GM19395 (cell line): ENCODE results near the gene AP2B1.
"Not testable (repeated sequence)": the region's sequence is repeated elsewhere in the genome, so short reads cannot be mapped to it uniquely, and the experiment has no call there.

Source experiments
- ATAC-seq: cut with Tn5 transposase; IDR thresholded peaks from one replicate; pipeline ENCODE4 v1.9.1; 2021; ENCODE audit warnings: mild to moderate bottlenecking, moderate library complexity; ENCODE audit not compliant: unreplicated experiment

Gene AP2B1

DNA sequence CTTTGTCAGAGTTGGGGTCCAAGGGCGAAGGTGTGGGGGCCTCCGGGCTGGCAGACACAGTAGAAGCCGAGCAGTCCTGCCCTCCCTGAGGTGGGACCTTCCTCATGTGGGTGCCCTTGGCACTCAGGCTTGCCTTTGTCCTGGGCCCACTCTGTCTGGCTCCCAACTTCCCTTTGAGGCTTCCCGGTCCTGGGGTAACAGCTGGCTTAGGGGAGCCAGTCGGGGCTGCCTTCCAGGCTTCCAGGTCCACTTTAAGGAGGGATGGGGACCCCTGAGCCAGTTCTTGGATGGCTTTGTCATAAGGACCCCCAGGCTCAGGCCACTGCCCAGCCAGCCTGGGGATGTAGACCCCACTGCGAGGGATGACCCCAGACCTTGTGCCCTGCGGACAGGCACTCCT lies 158.1 kb downstream of the AP2B1 start:
- ATAC-seq = no peak

DNA sequence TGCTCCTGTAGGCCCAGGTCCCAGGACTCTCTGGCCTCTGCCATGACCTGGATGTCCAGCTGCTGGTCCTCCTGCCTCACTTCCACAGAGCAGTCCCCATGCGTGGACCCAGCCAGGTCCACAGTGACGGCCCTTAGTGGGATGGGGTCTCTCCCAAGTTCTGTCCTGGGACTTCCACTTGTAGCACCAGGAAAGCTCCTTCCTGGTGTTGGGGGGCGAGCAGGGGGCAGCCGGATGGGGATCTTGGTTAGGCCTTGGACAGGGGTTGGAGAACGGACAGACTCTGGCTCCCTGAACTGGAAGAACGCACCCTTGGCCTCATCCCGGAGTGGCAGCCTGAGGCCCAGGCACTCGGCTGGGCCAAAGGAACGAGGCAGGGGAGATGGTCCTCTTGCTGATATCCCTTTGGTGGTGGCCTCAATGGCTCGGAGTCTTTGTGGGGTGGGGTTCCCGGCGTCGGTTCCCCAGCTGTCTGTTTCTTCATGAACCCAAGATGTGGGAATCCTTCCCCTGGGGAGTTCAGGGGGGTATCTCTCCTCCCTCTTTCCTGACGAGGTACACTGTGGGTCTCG lies 158.7 kb downstream of the AP2B1 start:
- no peak for ATAC-seq

DNA sequence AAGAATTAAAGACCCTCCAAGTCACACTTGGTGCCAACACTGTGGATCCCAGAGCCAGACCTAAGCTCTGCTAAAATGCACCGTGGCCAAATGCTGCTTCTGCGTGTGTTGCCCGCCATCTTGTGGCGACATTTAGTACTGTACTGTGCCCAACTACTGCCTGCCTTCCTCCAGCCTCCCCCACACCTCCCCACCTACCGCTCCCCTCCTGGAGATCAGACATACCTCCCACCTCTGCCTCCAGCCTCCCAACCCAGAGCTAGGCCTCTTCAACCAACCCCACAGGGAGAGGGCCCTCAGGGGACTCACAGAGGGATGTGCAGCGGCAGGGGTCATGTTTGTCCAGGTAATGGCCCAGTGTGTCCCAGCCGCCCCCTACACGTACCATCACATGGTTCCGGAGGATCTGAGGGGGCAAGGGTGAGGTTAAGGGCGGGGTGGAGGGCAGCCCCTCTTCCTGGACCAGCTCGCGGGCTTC lies 160.5 kb downstream of the AP2B1 start:
- ATAC-seq = no peak

DNA sequence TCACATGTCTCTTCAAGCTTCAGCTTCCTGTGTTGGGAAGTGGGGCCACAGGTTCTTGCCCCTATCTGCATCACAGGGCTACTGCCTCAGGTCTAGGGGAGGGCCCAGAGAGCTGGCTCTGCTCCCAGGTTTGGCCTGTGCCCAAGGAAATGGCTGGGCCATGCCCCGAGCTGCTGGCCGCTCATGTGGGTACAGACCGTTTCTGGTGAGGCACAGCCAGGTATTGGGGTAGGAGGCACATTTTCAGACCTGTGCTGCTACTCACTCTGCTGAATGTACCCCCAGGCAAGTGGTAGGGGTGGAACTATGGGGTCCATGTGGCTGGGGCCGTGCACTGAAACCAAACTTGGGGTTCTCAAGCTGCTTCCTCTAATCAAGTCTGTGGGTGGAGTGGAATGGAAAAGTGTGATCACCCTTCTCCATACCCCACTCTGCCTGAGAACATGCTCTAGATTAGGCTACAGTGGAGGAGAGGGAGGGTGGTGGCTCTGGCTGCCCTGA lies 161.3 kb downstream of the AP2B1 start:
- ATAC-seq = no peak

DNA sequence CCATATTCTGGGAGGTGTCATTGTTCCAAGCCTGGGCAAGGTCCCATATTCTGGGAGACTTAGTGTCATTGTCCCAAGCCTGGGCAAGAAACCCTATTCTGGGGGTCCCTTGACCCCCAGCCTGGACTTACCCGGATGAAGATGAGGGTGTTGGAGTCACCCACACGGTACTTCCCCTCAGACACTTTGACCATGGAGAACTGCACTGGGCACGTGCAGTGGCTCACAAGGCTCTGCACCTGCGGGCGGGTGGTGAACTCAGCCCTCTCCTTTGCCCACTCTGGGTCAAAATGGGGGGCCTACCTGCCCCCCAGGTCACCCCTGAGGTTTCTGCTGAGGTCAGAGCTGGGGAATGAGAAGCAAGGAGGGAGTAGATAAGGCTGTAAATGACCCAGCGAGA lies 161.9 kb downstream of the AP2B1 start:
- ATAC-seq = no peak

DNA sequence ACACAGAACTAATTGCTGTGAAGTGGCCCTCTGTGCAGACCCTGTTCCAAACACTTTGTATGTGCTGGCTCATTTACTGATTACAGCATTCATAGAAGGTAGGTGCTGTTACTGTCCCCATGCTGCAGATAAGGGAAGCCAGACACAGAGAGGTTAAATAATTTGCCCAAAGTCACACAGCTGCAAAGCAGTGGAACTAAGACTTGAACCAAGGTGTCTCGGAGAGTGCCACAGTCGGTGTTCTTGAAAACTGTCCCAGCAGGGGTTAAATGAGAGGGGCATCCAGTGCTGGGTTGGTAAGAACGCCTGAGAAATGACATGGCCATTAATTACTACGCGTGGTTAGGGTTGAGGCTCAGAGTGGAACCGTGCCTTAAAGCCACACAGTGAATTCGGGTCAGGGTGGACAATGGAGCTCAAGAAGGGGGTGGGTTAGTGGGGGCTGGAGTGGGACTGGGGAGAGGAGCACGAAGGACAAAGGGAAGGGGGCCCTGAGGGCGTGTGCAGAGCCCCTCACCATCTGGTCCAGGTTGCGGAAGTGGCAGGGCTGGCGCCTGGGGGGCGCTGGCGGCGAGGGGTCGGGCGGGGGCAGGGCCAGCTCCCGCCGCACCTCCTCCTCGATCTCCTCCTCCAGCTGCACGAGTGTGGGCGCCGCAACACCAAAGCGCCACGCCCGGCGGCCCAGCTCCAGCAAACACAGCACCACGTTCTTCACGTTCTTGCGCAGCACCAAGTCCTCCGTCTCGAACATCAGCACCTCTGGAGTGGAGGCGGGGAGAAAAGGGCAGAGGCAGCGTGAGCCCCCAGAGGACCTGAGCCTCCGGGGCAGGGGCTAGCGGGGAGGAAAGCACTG lies 162.7 kb downstream of the AP2B1 start:
- ATAC-seq = no peak

DNA sequence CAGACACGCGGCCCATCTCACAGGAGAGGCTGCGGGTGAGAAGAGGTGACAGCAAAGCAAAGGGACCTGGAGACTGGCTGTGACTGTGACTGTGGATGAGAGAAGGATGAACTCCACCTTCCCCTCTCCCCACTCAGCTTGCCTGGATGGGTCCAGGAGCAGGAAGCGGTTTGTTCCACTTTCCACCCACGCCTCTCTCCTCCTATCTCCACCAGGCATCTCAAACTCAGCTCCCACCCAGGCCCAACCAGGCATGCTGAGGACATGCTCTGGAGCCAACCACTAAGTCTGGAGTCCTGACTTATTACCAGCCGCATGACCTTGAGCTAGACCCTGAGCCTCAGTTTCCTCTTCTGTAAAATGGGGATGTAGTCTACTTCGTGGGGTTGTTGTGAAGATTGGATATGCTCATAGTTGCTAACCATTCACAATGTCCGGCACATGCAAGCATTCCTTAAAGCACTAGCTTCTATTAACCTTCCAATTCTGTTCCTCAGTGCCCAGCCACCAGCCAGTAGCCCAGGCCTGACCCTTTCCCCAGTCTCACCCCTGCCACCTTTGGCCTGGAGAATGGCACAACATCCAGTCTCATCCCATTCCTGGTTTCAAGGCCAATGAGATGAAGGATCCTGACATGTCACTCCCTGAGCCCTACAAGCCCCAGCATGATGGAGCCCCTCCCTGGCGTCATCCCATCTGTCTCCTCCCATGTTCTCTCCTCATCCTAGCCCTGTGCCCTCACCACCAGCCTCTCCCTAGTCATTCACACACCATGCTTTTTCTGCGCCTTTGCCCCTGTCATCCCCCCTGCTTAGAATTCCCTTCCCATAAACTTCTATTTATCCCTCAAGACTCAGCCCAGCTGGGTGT lies 163.6 kb downstream of the AP2B1 start:
- no peak for ATAC-seq

DNA sequence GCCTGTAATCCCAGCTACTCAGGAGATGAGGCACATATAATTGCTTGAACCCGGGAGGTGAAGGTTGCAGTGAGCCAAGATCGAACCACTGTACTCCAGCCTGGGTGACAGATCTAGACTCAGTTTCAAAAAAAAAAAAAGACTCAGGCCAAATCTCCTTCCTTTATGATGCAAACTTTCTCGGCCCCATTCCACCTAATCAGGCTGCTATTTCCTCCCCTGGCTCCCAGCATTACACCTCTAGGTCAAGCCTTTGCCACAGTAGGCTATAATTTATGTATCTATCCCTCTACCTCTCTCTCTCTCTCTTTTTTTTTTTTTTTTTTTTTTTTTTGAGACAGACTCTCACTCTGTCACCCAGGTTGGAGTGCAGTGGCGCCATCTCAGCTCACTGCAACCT lies 164.4 kb downstream of the AP2B1 start:
- ATAC-seq = not testable (repeated sequence)

DNA sequence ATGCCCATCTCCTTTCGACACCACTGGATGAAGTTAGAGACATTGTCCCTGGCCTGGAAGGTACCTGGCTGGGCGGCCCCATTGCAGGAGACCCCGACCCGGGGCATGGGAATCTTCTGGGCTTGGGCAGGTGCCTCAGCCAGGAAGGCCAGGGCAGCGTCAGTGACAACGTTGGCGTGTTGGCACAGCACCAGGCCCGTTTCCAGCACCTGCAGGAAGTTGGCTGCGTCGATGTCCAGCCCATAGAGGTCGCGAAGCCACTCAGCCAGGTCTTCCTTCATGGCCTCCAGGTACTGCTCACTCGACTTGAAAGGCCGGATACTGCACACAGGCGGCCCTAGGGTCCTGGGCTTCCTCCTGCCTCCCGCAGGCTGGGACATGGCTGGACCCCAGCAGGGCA lies 165.3 kb downstream of the AP2B1 start:
- ATAC-seq = no peak

DNA sequence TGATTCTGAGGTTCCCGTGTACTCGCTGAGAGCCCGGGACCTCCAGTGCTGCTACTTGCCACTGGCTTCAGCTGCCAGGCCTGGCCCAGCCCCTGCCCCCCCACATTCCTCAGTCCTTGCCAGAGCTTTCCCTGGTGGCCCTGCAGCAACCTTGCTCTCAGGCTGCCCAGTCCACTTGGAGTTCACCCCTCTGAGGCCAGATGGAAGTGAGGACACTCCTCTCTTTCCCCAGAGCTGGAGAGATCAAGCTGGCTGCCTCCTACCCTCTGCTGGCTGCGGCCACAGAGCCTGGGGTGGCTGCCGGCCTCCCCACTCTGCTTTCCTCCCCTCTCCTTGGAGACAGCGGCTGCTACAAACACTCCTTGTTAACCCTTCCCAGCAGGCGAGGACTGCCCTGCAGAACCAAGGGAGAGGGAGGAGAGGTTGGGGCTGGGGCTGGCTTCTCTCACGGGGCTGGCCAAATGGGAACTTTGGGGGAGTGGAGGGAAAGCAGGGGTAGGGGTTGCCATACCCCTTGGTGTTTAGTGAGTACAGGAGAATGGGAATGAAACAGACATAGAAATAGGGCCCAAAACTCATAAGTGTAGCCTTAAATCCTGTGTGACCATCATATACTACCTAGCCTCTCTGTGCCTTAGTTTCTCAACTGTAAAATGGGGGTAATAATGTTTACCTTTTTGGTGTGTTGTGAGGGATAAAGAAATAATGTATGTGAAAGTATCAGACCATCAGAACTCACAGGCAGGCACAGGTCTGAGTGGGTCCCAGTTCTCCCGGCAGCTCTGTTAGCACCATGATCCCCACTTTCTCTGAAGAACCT lies 166.0 kb downstream of the AP2B1 start, which contains the start of gene GAS2L2:
TSS of gene GAS2L2 (minus strand) at position 295 of the 820 bp plus-strand sequence. CDS start 389 bp downstream, outside the sequence.
- ATAC-seq = no peak

DNA sequence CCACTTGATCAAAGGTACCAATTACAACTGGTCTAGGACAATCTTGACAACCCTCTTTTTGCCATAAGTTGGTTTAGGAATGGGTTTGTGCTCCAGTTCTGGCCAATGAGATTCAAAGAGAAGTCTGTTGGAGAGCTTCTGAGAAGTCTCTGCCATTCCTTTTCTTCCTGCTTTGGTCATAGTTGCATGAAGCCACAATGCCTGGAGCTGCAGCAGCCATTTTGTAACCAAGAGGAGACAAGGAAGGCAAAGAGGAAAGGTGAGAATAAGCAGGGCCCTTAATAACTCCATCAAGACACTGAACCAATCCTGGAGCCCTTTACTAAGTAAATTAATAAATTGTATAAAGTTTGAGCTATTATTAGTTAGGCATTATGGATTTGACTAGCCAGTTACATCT lies 170.1 kb downstream of the AP2B1 start:
- no peak for ATAC-seq

DNA sequence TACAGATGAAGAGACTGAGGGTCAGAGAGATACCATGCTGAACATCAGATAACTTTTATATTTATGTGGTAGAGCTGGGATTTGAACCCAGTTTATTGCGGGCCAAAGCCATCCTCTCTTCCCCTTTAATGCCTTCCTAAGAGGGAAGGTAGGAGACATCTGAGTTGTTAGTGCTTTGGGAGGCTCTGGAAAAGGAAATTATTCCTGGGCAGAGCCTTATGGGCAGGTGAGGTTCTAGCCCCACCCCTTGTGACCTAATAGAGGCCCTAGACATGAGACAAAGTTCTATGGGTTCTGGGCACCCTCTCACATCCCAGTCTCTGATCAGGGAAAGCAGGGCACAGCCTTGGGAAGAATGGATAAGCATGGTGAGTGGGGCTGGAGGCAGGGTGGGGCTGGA lies 173.5 kb downstream of the AP2B1 start, which contains the start of gene C17orf50:
TSS of gene C17orf50 (plus strand) at position 301 of the 400 bp plus-strand sequence. CDS start at position 356, 55 bp downstream.
- no peak for ATAC-seq

DNA sequence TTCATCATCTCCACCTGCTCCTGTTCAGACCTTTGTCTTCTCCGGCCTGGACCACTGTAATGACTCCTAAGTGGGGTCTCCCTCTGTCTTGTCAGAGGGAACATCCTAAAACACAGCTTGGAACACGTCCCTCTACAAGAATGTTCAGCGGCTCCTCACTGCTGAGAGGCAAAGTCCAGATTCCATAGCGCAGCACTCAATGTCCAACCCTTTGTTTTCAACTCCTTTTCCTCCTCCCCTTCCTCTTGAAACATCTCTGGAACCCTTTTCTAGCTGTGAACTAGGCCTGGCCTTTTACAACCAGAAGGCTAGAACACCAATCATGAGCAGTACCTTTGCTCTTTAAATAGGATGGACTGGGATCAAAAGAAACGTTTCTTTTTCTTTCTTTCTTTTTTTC lies 174.5 kb downstream of the AP2B1 start:
- no peak for ATAC-seq

DNA sequence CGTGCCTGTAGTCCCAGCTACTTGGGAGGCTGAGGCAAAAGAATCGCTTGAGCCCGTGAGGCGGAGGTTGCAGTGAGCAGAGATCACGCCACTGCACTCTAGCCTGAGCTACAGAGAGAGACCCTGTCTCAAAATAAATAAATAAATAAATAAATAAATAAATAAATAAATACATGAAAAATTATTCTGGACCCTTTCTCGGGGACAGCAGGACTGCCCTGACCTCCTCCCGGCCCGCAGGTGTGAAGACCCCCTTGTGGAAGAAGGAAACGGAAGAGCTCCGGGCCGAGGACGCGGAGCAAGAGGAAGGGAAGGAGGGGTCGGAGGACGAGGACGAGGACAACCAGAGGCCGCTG lies 176.6 kb downstream of the AP2B1 start:
- ATAC-seq = no peak

DNA sequence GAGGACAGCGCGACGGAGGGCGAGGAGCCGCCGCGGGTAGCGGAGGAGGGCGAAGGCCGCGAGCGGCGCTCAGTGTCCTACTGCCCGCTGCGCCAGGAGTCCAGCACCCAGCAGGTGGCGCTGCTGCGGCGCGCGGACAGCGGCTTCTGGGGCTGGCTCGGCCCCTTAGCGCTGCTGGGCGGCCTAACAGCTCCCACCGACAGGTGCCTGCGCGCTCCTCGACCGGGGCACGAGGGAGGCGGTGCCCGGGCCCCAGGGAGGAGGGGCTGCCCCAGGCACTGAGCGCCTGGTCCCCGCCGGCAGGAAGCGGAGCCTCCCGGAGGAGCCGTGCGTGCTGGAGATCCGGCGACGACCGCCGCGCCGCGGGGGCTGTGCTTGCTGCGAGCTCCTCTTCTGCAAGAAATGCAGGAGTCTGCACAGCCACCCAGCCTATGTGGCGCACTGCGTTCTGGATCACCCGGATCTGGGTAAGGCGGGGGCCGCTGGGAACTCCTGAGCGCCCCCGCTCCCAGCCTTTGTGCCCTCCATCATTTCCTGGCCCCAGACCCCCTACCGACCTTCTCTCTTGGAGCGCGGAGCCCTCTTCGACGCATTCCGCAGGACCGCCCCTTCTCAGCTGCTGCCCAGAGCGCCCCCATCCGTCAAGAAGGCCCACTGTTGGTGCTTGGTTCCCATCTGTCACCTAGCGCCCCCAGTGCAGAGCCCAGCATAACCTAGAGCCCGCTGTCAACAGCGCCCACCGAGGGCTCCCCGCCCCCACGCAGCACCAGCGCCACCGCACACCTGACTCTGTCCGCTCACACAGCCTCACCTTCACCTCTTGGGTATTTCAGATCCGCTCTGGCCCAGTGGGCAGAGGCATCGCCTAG lies 177.2 kb downstream of the AP2B1 start:
- ATAC-seq = peak; percentile 79

DNA sequence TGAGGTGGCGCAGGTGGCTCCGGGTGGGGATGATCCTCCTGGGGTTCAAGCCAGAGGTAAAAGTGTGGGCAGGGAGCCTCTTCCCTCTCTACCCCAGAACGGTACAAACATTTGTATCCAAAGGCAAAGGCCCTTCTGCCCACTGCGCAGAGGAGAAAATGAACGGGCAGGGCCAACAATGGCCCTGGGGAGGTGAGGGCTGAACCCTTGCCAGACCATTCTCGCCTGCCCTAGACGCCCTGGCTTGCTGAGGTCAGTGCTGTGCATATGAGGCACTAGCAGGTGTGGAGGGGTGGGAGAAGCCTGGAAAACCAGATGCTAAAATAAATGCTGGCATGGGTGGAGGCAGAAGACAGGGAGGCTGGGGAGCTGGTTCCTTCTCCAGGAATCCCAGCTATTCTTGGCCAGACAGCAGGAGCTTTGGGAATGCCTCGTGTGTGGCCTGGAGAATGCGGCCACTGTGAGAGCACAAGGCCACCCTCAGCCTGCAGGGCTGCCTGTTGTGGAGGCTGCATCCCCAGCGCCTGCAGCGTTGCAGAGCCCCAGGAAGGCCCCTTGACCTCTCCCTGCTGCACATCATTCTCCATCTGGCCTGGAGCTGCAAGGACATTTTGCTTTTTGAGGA lies 178.1 kb downstream of the AP2B1 start:
- ATAC-seq = no peak

DNA sequence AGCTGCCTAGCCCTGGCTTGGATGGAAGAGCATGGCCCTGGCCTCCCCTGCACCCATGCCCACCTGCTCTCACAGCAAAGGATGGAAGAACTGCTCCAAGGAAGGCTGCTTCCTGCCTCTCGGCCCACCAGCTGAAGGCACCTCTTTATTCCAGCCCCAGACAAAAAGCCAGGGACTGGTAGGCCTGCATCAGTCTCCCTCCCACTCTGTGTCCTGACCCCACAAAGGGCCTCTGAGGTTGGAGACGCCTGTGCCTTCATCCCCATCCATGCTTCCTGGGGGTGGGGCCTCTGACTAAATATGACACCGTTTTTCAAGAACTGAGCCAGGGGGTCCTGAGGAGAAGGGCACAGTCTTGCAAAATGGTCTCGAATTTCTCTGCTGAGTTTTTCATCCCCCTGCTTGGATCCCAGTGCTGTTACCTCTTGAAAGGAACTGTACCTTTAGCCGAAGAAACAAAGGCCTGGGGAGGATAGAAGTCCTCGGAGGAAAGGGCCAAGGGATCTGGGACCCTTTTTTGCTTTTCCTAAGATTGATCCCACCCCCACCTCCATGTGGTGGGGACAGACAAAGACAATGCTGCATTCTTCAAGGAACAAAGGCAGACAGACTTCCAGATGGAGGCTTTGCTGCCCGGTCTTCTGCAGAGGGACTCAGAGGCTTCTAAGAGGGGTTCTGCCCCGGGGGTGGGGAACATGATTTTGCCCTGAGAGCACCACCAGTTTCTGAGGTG lies 178.8 kb downstream of the AP2B1 start:
- ATAC-seq = no peak

DNA sequence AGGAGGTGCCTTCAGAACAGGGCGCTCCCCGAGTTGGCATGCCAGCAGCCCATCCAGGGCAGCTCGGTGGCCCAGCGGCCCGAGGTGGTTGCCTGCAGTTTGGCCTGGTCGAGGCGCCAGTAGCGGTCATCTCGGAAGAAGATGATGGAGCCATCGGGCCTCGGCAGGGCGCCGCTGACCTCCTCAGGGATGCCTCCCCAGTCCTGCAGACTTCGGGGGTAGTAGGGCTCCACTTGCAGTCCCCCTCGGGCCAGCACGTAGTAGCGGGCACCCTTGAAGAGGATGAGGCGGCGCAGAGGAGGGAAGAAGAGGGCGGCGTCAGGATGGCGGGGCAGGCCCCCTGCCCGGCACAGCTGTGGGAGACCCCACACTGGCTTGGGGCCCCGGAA lies 179.4 kb downstream of the AP2B1 start:
- no peak for ATAC-seq
